Kidney epithelial cell (primary cell): ENCODE measurements around the gene BRD8. TPM values are rescaled to one million over a fixed set of nuclear protein-coding genes. Genes with fewer than 3 reads are reported as not detected.
"Not testable (repeated sequence)": the region's sequence is repeated elsewhere in the genome, so short reads cannot be mapped to it uniquely, and the experiment has no call there.

Experiments used
- DNase-seq: peaks from one replicate; pipeline ENCODE4 v3.0.0-alpha.2; 2010; ENCODE audit warnings: low read depth
- H3K27me3 ChIP-seq: 2 replicates; pipeline ENCODE4 v1.6.0; 2011; ENCODE audit warnings: low read length; ENCODE audit not compliant: control insufficient read depth, insufficient read depth
- H3K36me3 ChIP-seq: 2 replicates; pipeline ENCODE4 v1.5.1; 2011; ENCODE audit warnings: low read length; ENCODE audit not compliant: control insufficient read depth, insufficient read depth
- H3K4me3 ChIP-seq: 2 replicates; pipeline ENCODE4 v1.5.1; 2011; ENCODE audit warnings: low read depth, mild to moderate bottlenecking, control low read depth, low read length
- CTCF ChIP-seq: IDR thresholded peaks from 2 replicates; pipeline ENCODE4 v1.5.1; 2011; ENCODE audit warnings: mild to moderate bottlenecking, moderate library complexity, low read length, control low read depth, inconsistent platforms; ENCODE audit not compliant: insufficient read depth, poor library complexity, severe bottlenecking
- total RNA-seq: library from RNA; depleted of rRNA; stranded (reverse); fragments of >200 nt; gene quantifications from 2 replicates; pipeline ENCODE4 v1.2.3, GENCODE V29; 2015

The BRD8 gene
- total RNA-seq, 1 donor from 2014 or later, result 21.5 TPM

- H3K36me3 ChIP-seq, result peaks cover 2% of the 10 kb centered on the region
- TF ChIP-seq CTCF, result no peak
- no peaks in the 10 kb centered on the region for H3K27me3 ChIP-seq
- no peak overlapping the region for H3K4me3 ChIP-seq
- DNase-seq, result no peak
These were observed 20.8 kb downstream of the BRD8 start for GRCh38 chr5:138157626-138158025.

GRCh38 chr5:138155977-138156376 is 22.5 kb downstream of the BRD8 start:
- not testable (repeated sequence) for H3K36me3 ChIP-seq, H3K27me3 ChIP-seq, H3K4me3 ChIP-seq, DNase-seq

GRCh38 chr5:138149530-138149929 is 28.9 kb downstream of the BRD8 start:
- Histone ChIP-seq H3K27me3 (no peaks in the 10 kb centered on the region), H3K4me3 (no peak overlapping the region), H3K36me3 (no peaks in the 10 kb centered on the region)
- DNase-seq, result no peak
- no peak for TF ChIP-seq CTCF

- H3K27me3 ChIP-seq, result no peaks in the 10 kb centered on the region
- peak; percentile 53 for DNase-seq
- no peak for TF ChIP-seq CTCF
- no peaks in the 10 kb centered on the region for H3K36me3 ChIP-seq
- H3K4me3 ChIP-seq, result no peak overlapping the region
These were observed 29.6 kb downstream of the BRD8 start for GRCh38 chr5:138148811-138149210.

GRCh38 chr5:138143578-138143977 is 34.9 kb downstream of the BRD8 start:
- not testable (repeated sequence) for H3K4me3 ChIP-seq

GRCh38 chr5:138141734-138142133 is 36.7 kb downstream of the BRD8 start:
- DNase-seq, result no peak
- H3K36me3 ChIP-seq, result no peaks in the 10 kb centered on the region
- no peak for TF ChIP-seq CTCF
- H3K27me3 ChIP-seq, result no peaks in the 10 kb centered on the region
- H3K4me3 ChIP-seq, result no peak overlapping the region

More at GRCh38 chr5:138143578-138143977, 34.9 kb downstream of the BRD8 start:
- H3K36me3 ChIP-seq, DNase-seq, H3K27me3 ChIP-seq: not testable (repeated sequence)

GRCh38 chr5:138140268-138140667 is 38.2 kb downstream of the BRD8 start:
- TF ChIP-seq CTCF, result no peak
- no peak overlapping the region for H3K4me3 ChIP-seq
- DNase-seq, result no peak
- H3K36me3 ChIP-seq, result no peaks in the 10 kb centered on the region
- no peaks in the 10 kb centered on the region for H3K27me3 ChIP-seq
